CMK (cell line): ENCODE data around the gene AOC1.
"Not testable (repeated sequence)": the region's sequence is repeated elsewhere in the genome, so short reads cannot be mapped to it uniquely, and the experiment has no call there.

Experiments used
- DNase-seq: peaks from one replicate; pipeline ENCODE4 v3.0.0-alpha.2; 2010; ENCODE audit warnings: low read depth

Gene AOC1, protein sequence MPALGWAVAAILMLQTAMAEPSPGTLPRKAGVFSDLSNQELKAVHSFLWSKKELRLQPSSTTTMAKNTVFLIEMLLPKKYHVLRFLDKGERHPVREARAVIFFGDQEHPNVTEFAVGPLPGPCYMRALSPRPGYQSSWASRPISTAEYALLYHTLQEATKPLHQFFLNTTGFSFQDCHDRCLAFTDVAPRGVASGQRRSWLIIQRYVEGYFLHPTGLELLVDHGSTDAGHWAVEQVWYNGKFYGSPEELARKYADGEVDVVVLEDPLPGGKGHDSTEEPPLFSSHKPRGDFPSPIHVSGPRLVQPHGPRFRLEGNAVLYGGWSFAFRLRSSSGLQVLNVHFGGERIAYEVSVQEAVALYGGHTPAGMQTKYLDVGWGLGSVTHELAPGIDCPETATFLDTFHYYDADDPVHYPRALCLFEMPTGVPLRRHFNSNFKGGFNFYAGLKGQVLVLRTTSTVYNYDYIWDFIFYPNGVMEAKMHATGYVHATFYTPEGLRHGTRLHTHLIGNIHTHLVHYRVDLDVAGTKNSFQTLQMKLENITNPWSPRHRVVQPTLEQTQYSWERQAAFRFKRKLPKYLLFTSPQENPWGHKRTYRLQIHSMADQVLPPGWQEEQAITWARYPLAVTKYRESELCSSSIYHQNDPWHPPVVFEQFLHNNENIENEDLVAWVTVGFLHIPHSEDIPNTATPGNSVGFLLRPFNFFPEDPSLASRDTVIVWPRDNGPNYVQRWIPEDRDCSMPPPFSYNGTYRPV

DNA sequence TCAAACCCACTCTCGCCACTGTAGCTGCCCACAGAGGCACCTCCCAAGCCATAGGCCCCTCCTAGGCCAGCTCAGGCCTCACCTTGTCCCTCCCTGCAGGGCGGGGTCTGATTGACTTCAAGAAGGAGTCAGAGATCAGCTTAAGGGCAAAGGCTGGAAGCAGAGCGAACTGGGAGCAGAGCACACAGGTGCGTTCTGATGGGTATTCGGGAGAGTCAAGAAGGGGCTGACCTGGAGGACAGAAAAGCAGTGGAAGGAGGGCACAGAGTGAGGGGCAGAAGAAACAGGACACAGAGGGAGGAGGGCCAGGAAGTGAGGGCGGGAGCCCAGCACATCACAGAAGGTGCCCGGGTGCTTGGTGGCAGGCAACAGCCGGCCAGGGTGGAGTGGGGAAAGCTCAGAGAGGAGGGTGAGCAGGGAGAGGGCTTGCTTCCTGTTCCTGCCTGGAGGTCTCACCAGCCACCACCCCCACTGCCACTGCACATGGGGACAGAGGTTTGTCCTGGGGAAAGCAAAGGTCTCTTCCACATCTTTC lies at the start of gene AOC1:
TSS of gene AOC1 (plus strand) at position 147 of the 535 bp plus-strand sequence. CDS start 3,954 bp downstream, outside the sequence.
- DNase-seq, result no peak

DNA sequence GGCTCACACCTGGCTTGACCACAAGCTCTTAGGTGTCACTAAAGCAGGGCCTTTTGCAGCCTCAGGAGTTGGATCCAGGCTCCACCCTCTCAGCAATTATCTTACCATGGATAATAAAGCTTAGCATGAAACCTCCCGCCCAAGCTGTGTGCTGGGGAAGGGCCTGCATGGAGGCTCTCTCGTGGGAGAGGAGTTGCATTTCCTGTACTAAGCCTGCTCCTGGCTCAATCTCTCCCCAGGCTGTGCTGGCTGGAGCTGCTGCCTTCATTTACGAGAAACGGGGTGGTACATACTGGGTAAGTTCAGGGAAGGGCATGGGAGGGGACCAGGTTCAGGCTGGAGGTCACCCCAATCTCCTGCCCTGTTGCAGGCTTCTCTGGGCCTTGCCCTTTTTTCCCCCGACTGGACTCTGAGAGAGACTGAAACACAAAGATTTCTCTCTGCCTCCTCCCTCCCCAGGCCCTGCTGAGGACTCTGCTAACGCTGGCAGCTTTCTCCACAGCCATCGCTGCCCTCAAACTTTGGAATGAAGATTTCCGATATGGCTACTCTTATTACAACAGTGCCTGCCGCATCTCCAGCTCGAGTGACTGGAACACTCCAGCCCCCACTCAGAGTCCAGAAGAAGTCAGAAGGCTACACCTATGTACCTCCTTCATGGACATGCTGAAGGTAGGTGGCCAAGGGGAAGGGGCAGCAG lies 49.0 kb upstream of the AOC1 start:
- DNase-seq, result no peak

GRCh38 chr7:150804802-150805201 lies 47.5 kb upstream of the AOC1 start:
- no peak for DNase-seq

GRCh38 chr7:150805864-150806263 lies 46.5 kb upstream of the AOC1 start:
- no peak for DNase-seq

- DNase-seq, result no peak
Measured at GRCh38 chr7:150806454-150806853, 45.9 kb upstream of the AOC1 start.

- no peak for DNase-seq
Measured at GRCh38 chr7:150806863-150807262, 45.5 kb upstream of the AOC1 start.

- DNase-seq, result not testable (repeated sequence)
Measured at GRCh38 chr7:150807616-150808438, 44.5 kb upstream of the AOC1 start.

- DNase-seq, result no peak
Measured at GRCh38 chr7:150814328-150815001, 37.9 kb upstream of the AOC1 start.

- no peak for DNase-seq
Measured at GRCh38 chr7:150818971-150819370, 33.3 kb upstream of the AOC1 start.

GRCh38 chr7:150820148-150820547 lies 32.2 kb upstream of the AOC1 start:
- no peak for DNase-seq

DNA sequence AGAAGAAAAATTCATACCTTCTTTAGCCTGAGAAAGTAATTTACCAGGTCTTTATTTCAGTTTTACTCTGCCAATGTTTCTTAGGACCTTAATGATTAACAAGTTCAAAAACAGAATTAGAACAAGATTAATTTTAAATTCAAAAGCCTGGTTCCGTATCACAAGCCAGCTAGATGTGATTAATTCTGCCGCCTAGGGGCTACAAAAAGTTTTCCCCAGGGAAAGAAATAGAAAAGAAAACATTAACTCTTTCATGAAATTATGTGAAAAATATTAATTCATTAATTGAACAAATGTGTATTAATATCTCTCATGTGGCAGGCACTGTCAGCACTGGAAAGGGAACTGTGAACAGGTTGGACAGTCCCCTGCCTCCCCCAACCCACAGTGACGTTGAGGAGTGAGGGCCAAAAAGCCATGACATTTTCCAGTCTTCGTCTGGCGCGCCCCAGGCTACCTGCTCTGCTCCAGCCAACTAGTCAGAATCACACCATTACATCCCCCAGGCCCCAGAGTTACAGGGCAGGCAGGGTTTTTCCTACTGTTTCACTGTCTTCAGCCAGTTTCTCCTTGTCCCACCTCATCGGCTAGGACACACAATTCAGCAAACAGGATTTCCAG lies 31.6 kb upstream of the AOC1 start:
- DNase-seq, result no peak

DNA sequence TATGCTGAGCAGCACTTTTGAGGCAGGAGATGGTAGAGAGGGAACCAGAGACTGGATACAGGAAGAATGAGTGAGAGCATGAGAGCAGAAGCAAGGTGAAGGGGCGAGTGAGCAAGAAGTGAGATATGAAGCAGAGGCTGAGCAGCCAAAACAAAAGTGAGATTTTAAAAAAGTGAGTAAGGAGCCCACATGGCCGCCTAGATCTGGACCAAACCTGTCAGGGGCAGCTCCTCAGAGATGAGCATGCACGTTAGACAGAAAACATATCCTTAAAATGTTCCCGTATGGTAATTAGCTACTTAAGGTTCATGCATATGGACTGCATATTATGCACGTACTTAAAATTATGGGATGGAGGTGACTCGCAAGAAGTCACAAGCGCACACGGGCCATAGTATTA lies 29.3 kb upstream of the AOC1 start:
- no peak for DNase-seq

GRCh38 chr7:150823484-150824126 lies 28.7 kb upstream of the AOC1 start:
- no peak for DNase-seq

DNA sequence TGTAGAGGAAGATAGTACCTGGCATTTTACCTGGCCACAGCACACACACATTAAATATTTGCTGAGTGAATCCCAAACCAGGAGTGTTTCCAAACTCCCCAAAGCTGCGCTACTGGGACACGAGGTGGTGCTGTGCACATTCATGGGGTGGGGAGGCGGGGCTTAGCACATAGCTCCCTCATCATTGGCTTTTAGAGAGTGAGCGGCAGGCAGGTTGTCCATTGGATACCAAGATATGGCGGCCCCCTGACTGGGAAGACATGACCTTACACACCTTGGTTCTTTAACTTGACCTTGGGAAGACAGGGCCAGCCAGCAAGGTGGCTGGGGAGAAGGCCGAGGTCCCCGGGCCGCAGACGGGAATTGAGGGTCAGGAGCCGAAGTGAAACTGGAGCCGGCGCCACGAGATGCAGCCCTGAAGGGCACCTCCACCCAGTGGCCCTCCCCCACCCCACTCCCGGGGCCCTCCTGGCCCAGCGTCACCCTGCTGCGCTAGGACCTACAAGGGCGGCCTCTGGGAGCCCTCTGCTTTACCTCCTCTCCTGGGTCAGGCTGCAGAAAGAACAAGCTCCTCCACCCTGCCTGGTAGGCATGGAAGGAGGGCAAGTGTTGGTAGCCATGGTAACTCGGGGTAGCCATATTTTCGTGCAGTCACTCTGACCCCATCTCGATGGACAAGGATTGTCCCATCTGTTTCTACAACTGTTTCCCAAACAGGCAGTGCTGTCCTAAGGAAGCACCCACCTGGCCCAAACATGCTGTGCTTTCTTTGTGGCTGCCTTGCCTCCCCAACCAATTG lies 27.7 kb upstream of the AOC1 start:
- DNase-seq, result no peak

DNA sequence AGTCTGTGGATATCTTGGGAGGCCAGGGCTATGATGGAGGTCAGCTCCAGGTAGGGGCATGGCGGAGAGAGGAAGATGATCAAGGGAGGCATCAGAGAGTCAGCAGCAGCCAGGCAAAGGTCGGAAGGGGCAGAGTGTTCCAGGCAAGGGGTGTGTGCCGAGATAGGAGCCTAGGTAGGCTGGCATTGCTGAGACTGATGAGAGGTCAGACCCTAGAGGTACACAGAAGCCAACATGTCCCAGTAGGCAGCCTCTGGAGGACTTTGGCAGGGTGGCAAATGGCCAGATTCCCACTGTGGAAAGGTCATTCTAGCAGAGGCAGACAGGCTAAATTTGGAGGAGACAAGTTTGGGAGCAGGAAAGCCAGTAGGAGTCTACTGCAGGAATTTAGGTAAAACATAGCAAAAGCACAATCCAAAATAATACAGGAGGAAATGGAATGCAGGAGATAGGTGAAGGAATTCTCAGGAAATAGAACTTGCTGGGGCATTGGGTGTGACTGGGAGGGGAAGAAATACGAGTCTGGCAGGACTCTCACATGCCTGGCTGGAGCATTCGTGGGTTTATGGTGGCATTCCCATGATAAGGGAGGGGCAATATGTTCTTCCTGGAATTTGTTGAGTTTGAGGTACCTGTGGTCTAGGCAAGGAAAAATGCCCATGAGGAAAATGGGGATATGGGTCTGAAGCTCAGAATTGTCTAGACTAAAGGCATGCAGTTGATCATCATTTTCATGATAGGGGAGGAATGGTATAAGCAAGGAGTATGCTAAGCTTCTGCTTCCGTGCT lies 26.1 kb upstream of the AOC1 start:
- no peak for DNase-seq

- DNase-seq, result no peak
Measured at GRCh38 chr7:150828384-150828783, 23.9 kb upstream of the AOC1 start.

DNA sequence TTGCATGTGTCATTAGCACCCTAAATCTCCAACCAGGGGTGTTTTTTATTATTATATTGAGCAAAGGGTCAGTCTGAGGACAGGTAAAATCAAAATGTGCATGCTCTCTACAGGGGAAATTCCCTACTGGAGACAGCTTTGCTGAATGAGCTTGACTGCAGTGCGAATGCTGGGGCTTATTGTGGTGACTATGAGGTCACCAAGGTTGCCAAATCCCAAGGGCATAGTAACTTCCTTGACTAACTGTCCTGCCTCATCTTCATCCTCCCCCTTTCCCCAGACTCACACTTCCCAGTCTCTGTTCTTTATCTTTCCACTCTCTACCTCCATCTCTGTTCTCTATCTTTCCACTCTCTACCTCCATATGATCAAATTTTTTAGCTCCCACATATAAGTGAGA lies 22.9 kb upstream of the AOC1 start:
- no peak for DNase-seq

- no peak for DNase-seq
Measured at GRCh38 chr7:150830937-150831336, 21.4 kb upstream of the AOC1 start.
